Right lobe of liver (tissue), 4 donors: ENCODE measurements around the gene SPEM1.

Experiments
- CTCF ChIP-seq, 4 donors: fragments of 200-600 bp in 3 of 4; fragments of 450-650 bp in 1 of 4; IDR thresholded peaks; one replicate each; pipeline versions ENCODE4 v1.5.1 to v1.8.0; 2016 to 2022; ENCODE audit warnings: antibody characterized with exemption in 4 of 4, mild to moderate bottlenecking in 2 of 4
- POLR2A ChIP-seq: fragments of 450-650 bp; IDR thresholded peaks from one replicate; pipeline ENCODE4 v1.6.1; 2017; ENCODE audit warnings: antibody characterized with exemption, mild to moderate bottlenecking
- donor health status: DM: no; HTN: no; CAD: no.
- donor health status: DM: no; HTN: no; CAD: no.
- donor health status: DM: no; HTN: yes; CAD: no.

- TF ChIP-seq POLR2A (no peak), CTCF (IDR thresholded peaks at IDR 0.05) (no peak)
Measured at GRCh38 chr17:7443499-7444485, 23.7 kb downstream of the SPEM1 start.
